DND-41 (cell line): Measurements from ENCODE around the gene CFAP92.

ENCODE experiments used
- ATAC-seq: fragments of 200-7000 bp; cut with Tn5 transposase; 3 replicates; pipeline ENCODE4 v1.9.1; 2021; ENCODE audit warnings: low read depth; ENCODE audit not compliant: insufficient read depth
- DNase-seq: peaks from one replicate; pipeline ENCODE4 v3.0.0-alpha.2; 2020
- H2AFZ ChIP-seq: 2 replicates; pipeline ENCODE4 v1.6.0; 2012; ENCODE audit warnings: low read depth, low read length
- H3K27ac ChIP-seq: 2 replicates; pipeline ENCODE4 v1.5.1; 2012; ENCODE audit warnings: low read length, inconsistent platforms
- H3K27me3 ChIP-seq: fragments of 200-600 bp; sonication (generic); 2 replicates; pipeline ENCODE4 v1.6.0; 2012; ENCODE audit warnings: low read length, mild to moderate bottlenecking, inconsistent platforms; ENCODE audit not compliant: insufficient read depth, poor library complexity
- H3K36me3 ChIP-seq: 2 replicates; pipeline ENCODE4 v1.5.1; 2012; ENCODE audit warnings: low read length, inconsistent platforms; ENCODE audit not compliant: insufficient read depth
- H3K4me1 ChIP-seq: 2 replicates; pipeline ENCODE4 v1.5.1; 2012; ENCODE audit warnings: mild to moderate bottlenecking, low read length; ENCODE audit not compliant: insufficient read depth
- H3K4me2 ChIP-seq: 2 replicates; pipeline ENCODE4 v1.6.0; 2012; ENCODE audit warnings: mild to moderate bottlenecking, moderate library complexity, low read length, inconsistent platforms; ENCODE audit not compliant: insufficient read depth
- H3K4me3 ChIP-seq, 2 experiments: fragments of 200-600 bp in 1 of 2; shearing (Covaris generic) in 1 of 2; 2 replicates each; pipeline ENCODE4 v1.5.1; 2012 to 2016; ENCODE audit warnings: inconsistent platforms in 2 of 2, low read length in 2 of 2, mild to moderate bottlenecking in 2 of 2, low read depth in 1 of 2, moderate library complexity in 1 of 2
- H3K79me2 ChIP-seq: 2 replicates; pipeline ENCODE4 v1.6.0; 2012; ENCODE audit warnings: low read length, inconsistent platforms; ENCODE audit not compliant: insufficient read depth
- H3K9ac ChIP-seq: 2 replicates; pipeline ENCODE4 v1.6.0; 2012; ENCODE audit warnings: low read depth, mild to moderate bottlenecking, inconsistent platforms, low read length, moderate library complexity
- H3K9me3 ChIP-seq: 2 replicates; pipeline ENCODE4 v1.5.1; 2012; ENCODE audit warnings: low read length, moderate library complexity, mild to moderate bottlenecking, inconsistent platforms; ENCODE audit not compliant: insufficient read depth, severe bottlenecking
- H4K20me1 ChIP-seq: 2 replicates; pipeline ENCODE4 v1.6.0; 2012; ENCODE audit warnings: low read length; ENCODE audit not compliant: insufficient read depth
- CTCF ChIP-seq: IDR thresholded peaks from 2 replicates; pipeline ENCODE4 v1.5.1; 2012; ENCODE audit warnings: borderline replicate concordance, low read length, moderate library complexity, mild to moderate bottlenecking; ENCODE audit not compliant: poor library complexity, severe bottlenecking; ENCODE audit errors: extremely low read depth
- EZH2 ChIP-seq: IDR thresholded peaks from 3 replicates; pipeline ENCODE4 v1.6.1; 2012; ENCODE audit warnings: borderline replicate concordance, low read depth, mild to moderate bottlenecking, moderate library complexity, low read length, inconsistent platforms; ENCODE audit not compliant: severe bottlenecking

The CFAP92 gene

DNA sequence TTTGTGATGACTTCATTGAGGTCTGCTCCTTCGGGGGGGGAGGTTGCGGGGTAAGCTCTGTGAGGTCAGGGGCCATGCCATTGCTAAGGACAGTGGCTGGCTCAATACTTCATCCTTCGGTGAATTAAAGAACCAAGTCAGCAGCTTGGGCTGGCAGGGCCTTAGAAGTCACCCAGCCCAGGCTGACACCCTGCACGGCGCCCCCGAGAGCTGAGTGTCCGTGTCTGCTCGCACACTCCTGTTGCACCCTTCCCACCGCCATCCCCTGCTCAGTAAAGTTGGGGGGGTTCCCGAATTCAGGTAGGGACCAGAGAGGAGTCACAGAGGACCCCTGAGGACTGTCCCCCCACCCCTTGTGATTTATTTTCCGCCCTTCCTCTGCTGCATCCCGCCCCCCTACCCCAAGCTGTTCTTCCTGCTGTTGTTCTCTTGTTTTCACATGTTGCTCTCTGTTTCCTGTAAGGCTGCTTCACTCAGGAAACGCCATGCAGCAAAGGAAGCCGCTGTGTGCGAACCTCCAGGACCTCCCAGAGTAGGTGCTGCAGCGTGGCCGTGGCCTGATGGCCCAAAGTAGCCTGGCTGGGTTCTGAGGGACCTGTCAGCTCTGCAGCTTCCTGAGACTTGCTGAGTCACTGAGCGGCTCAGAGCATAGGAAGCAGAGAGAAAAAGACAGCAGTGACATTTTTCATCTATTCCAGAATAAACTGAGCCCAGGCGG, 21.7 kb upstream of the CFAP92 start:
- H3K79me2 ChIP-seq = no peaks in the 10 kb centered on the region
- peak overlapping the region in 1 of 2 experiments; percentile 4; a peak in 1 of 4 replicates for H3K4me3 ChIP-seq
- TF ChIP-seq EZH2 (no peak), CTCF (no peak)
- H3K4me2 ChIP-seq = peak overlapping the region; percentile 51
- H2AFZ ChIP-seq = peak overlapping the region; percentile 79
- DNase-seq = peak; percentile 63
- ATAC-seq = peak; percentile 72
- no peaks in the 10 kb centered on the region for H3K9me3 ChIP-seq
- H3K36me3 ChIP-seq = no peaks in the 10 kb centered on the region
- H3K27me3 ChIP-seq = no peaks in the 10 kb centered on the region
- no peaks in the 10 kb centered on the region for H4K20me1 ChIP-seq
- H3K4me1 ChIP-seq = peaks cover 23% of the 10 kb centered on the region
- peak overlapping the region; percentile 51 for H3K9ac ChIP-seq
- peak overlapping the region; percentile 78 for H3K27ac ChIP-seq

DNA sequence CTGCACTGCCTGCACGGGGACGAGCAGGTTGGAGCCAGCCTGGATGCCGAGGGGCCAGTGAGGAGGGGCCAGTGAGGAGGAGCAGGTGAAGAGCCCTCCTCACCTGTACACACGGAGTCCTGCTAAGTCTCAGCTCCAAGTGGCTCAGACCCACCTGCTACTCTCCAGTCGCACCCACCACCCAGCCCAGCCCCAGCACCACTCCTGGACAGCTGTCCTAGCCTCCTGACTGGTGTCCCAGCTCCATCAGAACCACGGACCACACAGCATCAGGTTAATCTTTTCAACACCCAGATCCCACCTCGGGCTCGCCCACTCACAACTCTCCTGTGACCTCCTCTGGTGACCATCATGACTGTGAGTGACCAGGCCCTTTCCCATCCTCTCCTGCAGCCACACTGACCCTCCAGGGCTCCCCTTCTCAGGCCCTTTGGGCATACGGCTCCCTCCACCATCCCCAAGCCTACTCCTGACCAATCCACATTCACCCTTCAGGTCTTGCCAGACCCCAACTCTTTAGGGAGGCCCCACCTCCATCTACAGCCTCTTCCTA, 21.0 kb upstream of the CFAP92 start:
- Histone ChIP-seq H3K9ac (peak overlapping the region; percentile 51), H3K4me1 (peaks cover 23% of the 10 kb centered on the region), H3K36me3 (no peaks in the 10 kb centered on the region), H3K79me2 (no peaks in the 10 kb centered on the region), H3K27me3 (no peaks in the 10 kb centered on the region), H3K4me2 (no peak overlapping the region), H3K4me3 (no peak overlapping the region), H2AFZ (peak overlapping the region; percentile 79), H3K9me3 (no peaks in the 10 kb centered on the region), H3K27ac (peak overlapping the region; percentile 78), H4K20me1 (no peaks in the 10 kb centered on the region)
- DNase-seq = no peak
- no peak for ATAC-seq
- no peak for TF ChIP-seq EZH2

- Histone ChIP-seq H3K9ac (no peak overlapping the region), H4K20me1 (no peaks in the 10 kb centered on the region), H3K79me2 (no peaks in the 10 kb centered on the region), H3K4me2 (no peak overlapping the region), H3K4me1 (peaks cover 23% of the 10 kb centered on the region), H3K36me3 (no peaks in the 10 kb centered on the region), H2AFZ (no peak overlapping the region), H3K27me3 (no peaks in the 10 kb centered on the region), H3K9me3 (no peaks in the 10 kb centered on the region), H3K27ac (0 out of 2 replicates have a peak overlapping the region, but pooled peaks have one; percentile 78), H3K4me3 (no peak overlapping the region)
- TF ChIP-seq EZH2 (no peak), CTCF (no peak)
- DNase-seq = no peak
- ATAC-seq = no peak
These were observed 20.3 kb upstream of the CFAP92 start for GRCh38 chr3:129014148-129014547.

DNA sequence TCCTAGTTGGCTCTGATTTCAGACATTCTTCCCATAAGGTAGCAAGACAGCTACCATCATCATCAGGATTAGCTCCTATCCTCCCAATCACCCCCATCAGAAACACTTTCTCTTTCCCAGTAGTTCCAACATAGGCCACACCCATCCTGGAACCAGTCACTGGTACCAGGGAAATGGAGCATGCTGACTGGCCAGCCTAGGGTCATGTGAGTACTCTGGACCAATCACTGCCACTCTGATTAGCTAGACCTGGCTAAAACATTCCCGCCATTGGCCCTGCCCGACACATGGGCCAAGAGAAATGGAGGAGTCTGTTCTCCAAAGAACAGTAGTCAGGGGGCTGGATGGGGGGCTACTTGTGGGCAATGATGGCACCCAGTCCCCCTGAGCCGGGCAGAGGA, 19.6 kb upstream of the CFAP92 start:
- ATAC-seq = no peak
- H3K9me3 ChIP-seq = no peaks in the 10 kb centered on the region
- H3K27ac ChIP-seq = no peak overlapping the region
- no peak for DNase-seq
- H3K27me3 ChIP-seq = no peaks in the 10 kb centered on the region
- H3K4me1 ChIP-seq = peaks cover 23% of the 10 kb centered on the region
- no peak overlapping the region for H2AFZ ChIP-seq
- H3K4me3 ChIP-seq = no peak overlapping the region
- H3K9ac ChIP-seq = no peak overlapping the region
- no peaks in the 10 kb centered on the region for H3K79me2 ChIP-seq
- TF ChIP-seq EZH2 = no peak
- no peak for TF ChIP-seq CTCF
- H3K36me3 ChIP-seq = no peaks in the 10 kb centered on the region
- H4K20me1 ChIP-seq = no peaks in the 10 kb centered on the region
- H3K4me2 ChIP-seq = no peak overlapping the region
